NCI-H1417 (cell line): ENCODE data around the gene C4orf51.

Source experiments
- DNase-seq, 3 experiments: peaks; one replicate each; lab custom pipeline; 2025; lab: John Stamatoyannopoulos, UW

The C4orf51 gene

GRCh38 chr4:145757188-145757587 lies 77.2 kb downstream of the C4orf51 start:
- peak in 2 of 3 experiments; percentile 42 to 90 for DNase-seq

GRCh38 chr4:145760176-145760575 lies 80.2 kb downstream of the C4orf51 start:
- no peak for DNase-seq

GRCh38 chr4:145760961-145761929 lies 81.3 kb downstream of the C4orf51 start:
- no peak for DNase-seq

- no peak for DNase-seq
Measured at GRCh38 chr4:145762719-145763118, 82.8 kb downstream of the C4orf51 start.

GRCh38 chr4:145763399-145763798 lies 83.5 kb downstream of the C4orf51 start:
- DNase-seq, result no peak

GRCh38 chr4:145766273-145766672 lies 86.3 kb downstream of the C4orf51 start:
- no peak for DNase-seq

GRCh38 chr4:145769450-145770037 lies 89.6 kb downstream of the C4orf51 start:
- no peak for DNase-seq

GRCh38 chr4:145770124-145770523 lies 90.2 kb downstream of the C4orf51 start:
- no peak for DNase-seq

- DNase-seq, result no peak
Measured at GRCh38 chr4:145772347-145772746, 92.4 kb downstream of the C4orf51 start.

GRCh38 chr4:145773581-145774234 lies 93.8 kb downstream of the C4orf51 start:
- no peak for DNase-seq

- DNase-seq, result no peak
Measured at GRCh38 chr4:145774473-145774872, 94.5 kb downstream of the C4orf51 start.

- no peak for DNase-seq
Measured at GRCh38 chr4:145775406-145775805, 95.5 kb downstream of the C4orf51 start.

- DNase-seq, result no peak
Measured at GRCh38 chr4:145776208-145776607, 96.3 kb downstream of the C4orf51 start.

- no peak for DNase-seq
Measured at GRCh38 chr4:145779319-145779801, 99.4 kb downstream of the C4orf51 start.

- DNase-seq, result no peak
Measured at GRCh38 chr4:145781351-145781750, 101.4 kb downstream of the C4orf51 start.
